ENCODE results near the gene LDB3.
A peak's percentile ranks its signal among the peaks of the same experiment; 100 is the strongest.

LDB3 gene

DNA sequence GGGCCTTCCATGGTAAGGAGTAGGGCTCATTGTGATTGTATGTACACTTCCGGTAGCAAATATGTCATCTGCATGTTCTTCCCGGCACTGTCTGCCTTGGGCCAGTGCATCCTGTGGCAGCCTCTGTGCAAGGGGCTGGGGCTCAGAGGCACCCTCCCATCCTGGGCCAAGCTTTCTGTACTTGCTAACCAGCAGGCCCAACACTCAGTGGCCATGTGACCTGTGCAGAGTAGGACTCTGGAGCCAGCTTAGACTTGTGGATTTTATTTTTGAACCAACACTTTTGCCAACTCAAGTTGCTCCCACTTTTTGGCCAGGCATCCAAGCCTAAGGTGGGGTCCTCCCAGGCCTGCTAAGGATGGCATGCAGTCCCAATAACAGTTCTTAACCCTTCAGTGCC lies 25.0 kb downstream of the LDB3 start:
- ATAC-seq = no peak
- no peak for TF ChIP-seq CREB5 (CRISPR knock-in tag; IDR thresholded peaks at IDR 0.05; ENCODE audit: low read depth)
- TF ChIP-seq GLIS3 (CRISPR knock-in tag; IDR thresholded peaks at IDR 0.05) = no peak
- TF ChIP-seq PPARA (CRISPR knock-in tag; IDR thresholded peaks at IDR 0.05; ENCODE audit: borderline replicate concordance) = no peak
- no peak for TF ChIP-seq ZC3H10 (CRISPR knock-in tag; IDR thresholded peaks at IDR 0.05)
- TF ChIP-seq ZFP30 (CRISPR knock-in tag; IDR thresholded peaks at IDR 0.05) = no peak
- TF ChIP-seq ESRRG (CRISPR knock-in tag; IDR thresholded peaks at IDR 0.05) = no peak
- no peak for TF ChIP-seq ARNTL (CRISPR knock-in tag; IDR thresholded peaks at IDR 0.05; ENCODE audit: borderline replicate concordance, low read depth)
- no peak for TF ChIP-seq ZFP3 (CRISPR knock-in tag; IDR thresholded peaks at IDR 0.05)
- no peak for TF ChIP-seq TCF4 (CRISPR knock-in tag; IDR thresholded peaks at IDR 0.05; ENCODE audit: borderline replicate concordance)
- TF ChIP-seq, protein P1, sequence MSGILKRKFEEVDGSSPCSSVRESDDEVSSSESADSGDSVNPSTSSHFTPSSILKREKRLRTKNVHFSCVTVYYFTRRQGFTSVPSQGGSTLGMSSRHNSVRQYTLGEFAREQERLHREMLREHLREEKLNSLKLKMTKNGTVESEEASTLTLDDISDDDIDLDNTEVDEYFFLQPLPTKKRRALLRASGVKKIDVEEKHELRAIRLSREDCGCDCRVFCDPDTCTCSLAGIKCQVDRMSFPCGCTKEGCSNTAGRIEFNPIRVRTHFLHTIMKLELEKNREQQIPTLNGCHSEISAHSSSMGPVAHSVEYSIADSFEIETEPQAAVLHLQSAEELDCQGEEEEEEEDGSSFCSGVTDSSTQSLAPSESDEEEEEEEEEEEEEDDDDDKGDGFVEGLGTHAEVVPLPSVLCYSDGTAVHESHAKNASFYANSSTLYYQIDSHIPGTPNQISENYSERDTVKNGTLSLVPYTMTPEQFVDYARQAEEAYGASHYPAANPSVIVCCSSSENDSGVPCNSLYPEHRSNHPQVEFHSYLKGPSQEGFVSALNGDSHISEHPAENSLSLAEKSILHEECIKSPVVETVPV (CRISPR knock-in tag; IDR thresholded peaks at IDR 0.05) = no peak

GRCh38 chr10:86693721-86694369 lies 25.5 kb downstream of the LDB3 start:
- TF ChIP-seq ZFP3 (CRISPR knock-in tag; IDR thresholded peaks at IDR 0.05) = no peak
- TF ChIP-seq TSHZ2 (CRISPR knock-in tag; IDR thresholded peaks at IDR 0.05) = no peak
- no peak for TF ChIP-seq GLIS3 (CRISPR knock-in tag; IDR thresholded peaks at IDR 0.05)
- no peak for TF ChIP-seq PATZ1 (CRISPR knock-in tag; IDR thresholded peaks at IDR 0.05; ENCODE audit: borderline replicate concordance)
- no peak for TF ChIP-seq ZNF70 (CRISPR knock-in tag; IDR thresholded peaks at IDR 0.05)
- TF ChIP-seq, protein P1 (CRISPR knock-in tag; IDR thresholded peaks at IDR 0.05) = no peak
- TF ChIP-seq BACH2 (CRISPR knock-in tag; IDR thresholded peaks at IDR 0.05; ENCODE audit: borderline replicate concordance) = no peak
- peak; percentile 80 for ATAC-seq

- TF ChIP-seq PPARA (CRISPR knock-in tag; IDR thresholded peaks at IDR 0.05; ENCODE audit: borderline replicate concordance) = no peak
- TF ChIP-seq ZNF70 (CRISPR knock-in tag; IDR thresholded peaks at IDR 0.05) = no peak
- no peak for TF ChIP-seq SNAI2 (CRISPR knock-in tag; IDR thresholded peaks at IDR 0.05)
- no peak for TF ChIP-seq PATZ1 (CRISPR knock-in tag; IDR thresholded peaks at IDR 0.05; ENCODE audit: borderline replicate concordance)
- TF ChIP-seq, protein P2, sequence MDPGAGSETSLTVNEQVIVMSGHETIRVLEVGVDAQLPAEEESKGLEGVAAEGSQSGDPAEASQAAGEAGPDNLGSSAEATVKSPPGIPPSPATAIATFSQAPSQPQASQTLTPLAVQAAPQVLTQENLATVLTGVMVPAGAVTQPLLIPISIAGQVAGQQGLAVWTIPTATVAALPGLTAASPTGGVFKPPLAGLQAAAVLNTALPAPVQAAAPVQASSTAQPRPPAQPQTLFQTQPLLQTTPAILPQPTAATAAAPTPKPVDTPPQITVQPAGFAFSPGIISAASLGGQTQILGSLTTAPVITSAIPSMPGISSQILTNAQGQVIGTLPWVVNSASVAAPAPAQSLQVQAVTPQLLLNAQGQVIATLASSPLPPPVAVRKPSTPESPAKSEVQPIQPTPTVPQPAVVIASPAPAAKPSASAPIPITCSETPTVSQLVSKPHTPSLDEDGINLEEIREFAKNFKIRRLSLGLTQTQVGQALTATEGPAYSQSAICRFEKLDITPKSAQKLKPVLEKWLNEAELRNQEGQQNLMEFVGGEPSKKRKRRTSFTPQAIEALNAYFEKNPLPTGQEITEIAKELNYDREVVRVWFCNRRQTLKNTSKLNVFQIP (CRISPR knock-in tag; IDR thresholded peaks at IDR 0.05; ENCODE audit: borderline replicate concordance, low read depth) = no peak
- no peak for TF ChIP-seq ZFP3 (CRISPR knock-in tag; IDR thresholded peaks at IDR 0.05)
- TF ChIP-seq OSR1 (CRISPR knock-in tag; IDR thresholded peaks at IDR 0.05) = no peak
- TF ChIP-seq ZC3H10 (CRISPR knock-in tag; IDR thresholded peaks at IDR 0.05) = no peak
- TF ChIP-seq ARNTL (CRISPR knock-in tag; IDR thresholded peaks at IDR 0.05; ENCODE audit: borderline replicate concordance, low read depth) = no peak
- TF ChIP-seq CREB5 (CRISPR knock-in tag; IDR thresholded peaks at IDR 0.05; ENCODE audit: low read depth) = no peak
- TF ChIP-seq GLIS3 (CRISPR knock-in tag; IDR thresholded peaks at IDR 0.05) = no peak
- TF ChIP-seq CSDC2 (CRISPR knock-in tag; IDR thresholded peaks at IDR 0.05) = no peak
- no peak for TF ChIP-seq ZFP30 (CRISPR knock-in tag; IDR thresholded peaks at IDR 0.05)
- no peak for TF ChIP-seq ESRRG (CRISPR knock-in tag; IDR thresholded peaks at IDR 0.05)
- no peak for TF ChIP-seq ISL1 (CRISPR knock-in tag; IDR thresholded peaks at IDR 0.05)
- no peak for TF ChIP-seq ZNF8 (CRISPR knock-in tag; IDR thresholded peaks at IDR 0.05)
- no peak for TF ChIP-seq BACH2 (CRISPR knock-in tag; IDR thresholded peaks at IDR 0.05; ENCODE audit: borderline replicate concordance)
- TF ChIP-seq RARB (CRISPR knock-in tag; IDR thresholded peaks at IDR 0.05) = no peak
- ATAC-seq = peak; percentile 14; the same call in 1 of the 3 replicates
These were observed 30.1 kb downstream of the LDB3 start for GRCh38 chr10:86698207-86698940.
